Measurements from ENCODE around the gene TRPM4.

DNA sequence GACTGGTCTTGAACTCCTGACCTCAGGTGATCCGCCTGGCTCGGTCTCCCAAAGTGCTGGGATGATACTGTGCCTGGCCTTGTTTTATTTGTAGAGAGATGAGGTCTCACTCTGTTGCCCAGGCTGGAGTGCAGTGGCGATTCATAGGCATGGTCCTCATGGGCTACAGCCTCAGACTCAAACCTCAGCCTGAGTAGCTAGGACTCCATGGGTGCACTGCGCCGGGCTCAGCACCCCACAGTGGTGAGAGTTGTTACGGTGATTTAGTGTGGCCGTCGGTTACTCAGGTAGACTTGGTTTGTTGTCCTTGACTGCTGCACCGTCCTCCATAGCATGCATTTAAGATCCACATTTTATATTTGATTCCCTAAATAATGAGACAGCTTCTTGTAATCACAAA, 86.7 kb downstream of the TRPM4 start:
- TF ChIP-seq POLR2A (IDR thresholded peaks at IDR 0.05) = no peak
- TF ChIP-seq, protein P1, sequence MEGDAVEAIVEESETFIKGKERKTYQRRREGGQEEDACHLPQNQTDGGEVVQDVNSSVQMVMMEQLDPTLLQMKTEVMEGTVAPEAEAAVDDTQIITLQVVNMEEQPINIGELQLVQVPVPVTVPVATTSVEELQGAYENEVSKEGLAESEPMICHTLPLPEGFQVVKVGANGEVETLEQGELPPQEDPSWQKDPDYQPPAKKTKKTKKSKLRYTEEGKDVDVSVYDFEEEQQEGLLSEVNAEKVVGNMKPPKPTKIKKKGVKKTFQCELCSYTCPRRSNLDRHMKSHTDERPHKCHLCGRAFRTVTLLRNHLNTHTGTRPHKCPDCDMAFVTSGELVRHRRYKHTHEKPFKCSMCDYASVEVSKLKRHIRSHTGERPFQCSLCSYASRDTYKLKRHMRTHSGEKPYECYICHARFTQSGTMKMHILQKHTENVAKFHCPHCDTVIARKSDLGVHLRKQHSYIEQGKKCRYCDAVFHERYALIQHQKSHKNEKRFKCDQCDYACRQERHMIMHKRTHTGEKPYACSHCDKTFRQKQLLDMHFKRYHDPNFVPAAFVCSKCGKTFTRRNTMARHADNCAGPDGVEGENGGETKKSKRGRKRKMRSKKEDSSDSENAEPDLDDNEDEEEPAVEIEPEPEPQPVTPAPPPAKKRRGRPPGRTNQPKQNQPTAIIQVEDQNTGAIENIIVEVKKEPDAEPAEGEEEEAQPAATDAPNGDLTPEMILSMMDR (IDR thresholded peaks at IDR 0.05 in 8 of 11, conservative IDR thresholded peaks at IDR 0.05 in 3 of 11) = no peak
